Measurements from ENCODE around the gene CD2BP2. TPM values are rescaled to one million over a fixed set of nuclear protein-coding genes. Genes with fewer than 3 reads are reported as not detected.

Gene CD2BP2
- total RNA-seq, 1 donor from 2014 or later = 77.2 TPM

GRCh38 chr16:30372725-30373124 is 17.6 kb upstream of the CD2BP2 start:
- DNase-seq (ENCODE audit: low spot score) = no peak

GRCh38 chr16:30372038-30372712 is 17.1 kb upstream of the CD2BP2 start:
- Mint-ChIP-seq H3K4me3 (ENCODE audit: unreplicated experiment) (peak overlapping the region; percentile 94), H3K36me3 (ENCODE audit: low read depth, unreplicated experiment) (peaks cover 9% of the 10 kb centered on the region), H3K9me3 (ENCODE audit: unreplicated experiment) (no peaks in the 10 kb centered on the region), H3K27me3 (ENCODE audit: unreplicated experiment) (peaks cover 12% of the 10 kb centered on the region), H3K4me1 (ENCODE audit: unreplicated experiment) (peaks cover 35% of the 10 kb centered on the region), H3K27ac (ENCODE audit: unreplicated experiment) (peak overlapping the region; percentile 93)
- no peak for TF ChIP-seq CTCF (IDR thresholded peaks at IDR 0.05; ENCODE audit: unreplicated experiment)
- DNase-seq (ENCODE audit: low spot score) = no peak

More at GRCh38 chr16:30372725-30373124, 17.6 kb upstream of the CD2BP2 start:
- Mint-ChIP-seq H3K27me3 (ENCODE audit: unreplicated experiment) (peaks cover 14% of the 10 kb centered on the region), H3K36me3 (ENCODE audit: low read depth, unreplicated experiment) (peaks cover 9% of the 10 kb centered on the region), H3K4me1 (ENCODE audit: unreplicated experiment) (peaks cover 32% of the 10 kb centered on the region), H3K4me3 (ENCODE audit: unreplicated experiment) (no peak overlapping the region), H3K9me3 (ENCODE audit: unreplicated experiment) (no peaks in the 10 kb centered on the region), H3K27ac (ENCODE audit: unreplicated experiment) (peak overlapping the region; percentile 89)
- no peak for TF ChIP-seq CTCF (IDR thresholded peaks at IDR 0.05; ENCODE audit: unreplicated experiment)

GRCh38 chr16:30371248-30371816 is 16.2 kb upstream of the CD2BP2 start:
- TF ChIP-seq CTCF (IDR thresholded peaks at IDR 0.05; ENCODE audit: unreplicated experiment) = no peak
- no peaks in the 10 kb centered on the region for H3K9me3 Mint-ChIP-seq (ENCODE audit: unreplicated experiment)
- peaks cover 11% of the 10 kb centered on the region for H3K27me3 Mint-ChIP-seq (ENCODE audit: unreplicated experiment)
- H3K4me3 Mint-ChIP-seq (ENCODE audit: unreplicated experiment) = peak overlapping the region; percentile 94
- H3K4me1 Mint-ChIP-seq (ENCODE audit: unreplicated experiment) = peaks cover 35% of the 10 kb centered on the region
- no peak for DNase-seq (ENCODE audit: low spot score)
- H3K27ac Mint-ChIP-seq (ENCODE audit: unreplicated experiment) = peak overlapping the region; percentile 93
- H3K36me3 Mint-ChIP-seq (ENCODE audit: low read depth, unreplicated experiment) = peaks cover 12% of the 10 kb centered on the region

GRCh38 chr16:30370456-30371247 is 15.5 kb upstream of the CD2BP2 start, which contains the start of gene TBC1D10B:
Gene TBC1D10B, minus strand, starts transcription at chr16:30370494. Its CDS starts 311 bp downstream, at chr16:30370183.
- H3K27me3 Mint-ChIP-seq (ENCODE audit: unreplicated experiment) = peaks cover 11% of the 10 kb centered on the region
- peak; percentile 97 for DNase-seq (ENCODE audit: low spot score)
- peaks cover 12% of the 10 kb centered on the region for H3K36me3 Mint-ChIP-seq (ENCODE audit: low read depth, unreplicated experiment)
- no peak for TF ChIP-seq CTCF (IDR thresholded peaks at IDR 0.05; ENCODE audit: unreplicated experiment)
- H3K27ac Mint-ChIP-seq (ENCODE audit: unreplicated experiment) = peak within 1 kb of the TSS; percentile 93
- no peaks in the 10 kb centered on the region for H3K9me3 Mint-ChIP-seq (ENCODE audit: unreplicated experiment)
- H3K4me1 Mint-ChIP-seq (ENCODE audit: unreplicated experiment) = peaks cover 35% of the 10 kb centered on the region
- peak within 1 kb of the TSS; percentile 94 for H3K4me3 Mint-ChIP-seq (ENCODE audit: unreplicated experiment)
